Measurements from ENCODE around the gene CLIP2.
"Not testable (repeated sequence)": the region's sequence is repeated elsewhere in the genome, so short reads cannot be mapped to it uniquely, and the experiment has no call there.

CLIP2 gene

DNA sequence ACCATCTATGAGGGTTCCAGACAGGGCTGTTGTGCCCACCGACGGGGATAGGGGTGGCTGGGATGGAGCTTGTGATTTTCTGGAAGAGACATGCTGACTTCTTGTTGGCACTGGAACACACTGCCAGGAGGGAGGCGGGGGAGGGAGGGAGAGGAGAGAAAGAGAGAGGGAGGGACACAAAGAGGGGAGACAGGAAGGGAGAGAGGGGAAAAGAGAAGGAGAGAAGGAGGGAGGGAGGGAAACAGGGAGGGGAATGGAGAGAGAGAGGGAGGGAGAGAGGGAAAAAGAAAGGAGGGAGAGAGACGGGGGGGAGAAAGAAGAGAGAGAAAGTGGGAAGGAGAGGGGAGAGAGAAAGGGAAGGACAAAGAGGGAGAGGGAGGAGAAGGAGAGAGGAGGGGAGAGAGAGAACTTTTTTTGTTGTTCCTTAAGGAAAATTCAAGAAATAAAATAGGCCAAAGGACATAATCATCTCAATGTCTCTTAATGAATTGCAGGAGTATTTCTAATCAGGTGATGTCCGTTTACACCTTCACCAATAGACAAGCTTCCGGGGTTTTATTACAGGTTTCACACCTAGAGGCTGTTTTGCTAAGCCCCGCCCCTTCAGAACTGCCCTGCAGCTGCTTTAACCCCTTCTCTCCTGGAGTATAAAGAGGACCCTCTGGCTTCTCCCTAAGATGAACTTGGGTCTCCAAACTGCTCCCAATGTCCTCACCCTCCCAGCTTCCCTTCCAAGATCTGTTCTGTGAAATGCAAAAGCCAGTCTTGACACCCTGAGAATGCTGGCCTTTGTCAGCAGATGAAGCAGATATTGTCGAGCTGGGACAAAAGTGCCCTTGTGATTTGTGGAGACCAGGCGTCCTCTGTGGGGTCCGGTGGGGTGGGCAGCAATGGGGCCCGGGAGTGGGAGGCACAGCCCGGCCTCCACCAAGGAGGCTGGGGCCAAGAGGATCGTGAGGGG, 82.5 kb downstream of the CLIP2 start:
- DNase-seq (ENCODE audit: insufficient read length) (no peak), FAIRE-seq (no peak)
- TF ChIP-seq POLR2AphosphoS5 (IDR thresholded peaks at IDR 0.05; ENCODE audit: low read depth, low read length) = no peak
- TF ChIP-seq TAF1 (IDR thresholded peaks at IDR 0.05; ENCODE audit: borderline replicate concordance, low read depth, low read length) = no peak
- TF ChIP-seq POLR2A (IDR thresholded peaks at IDR 0.05; ENCODE audit: low read depth, low read length) = no peak

DNA sequence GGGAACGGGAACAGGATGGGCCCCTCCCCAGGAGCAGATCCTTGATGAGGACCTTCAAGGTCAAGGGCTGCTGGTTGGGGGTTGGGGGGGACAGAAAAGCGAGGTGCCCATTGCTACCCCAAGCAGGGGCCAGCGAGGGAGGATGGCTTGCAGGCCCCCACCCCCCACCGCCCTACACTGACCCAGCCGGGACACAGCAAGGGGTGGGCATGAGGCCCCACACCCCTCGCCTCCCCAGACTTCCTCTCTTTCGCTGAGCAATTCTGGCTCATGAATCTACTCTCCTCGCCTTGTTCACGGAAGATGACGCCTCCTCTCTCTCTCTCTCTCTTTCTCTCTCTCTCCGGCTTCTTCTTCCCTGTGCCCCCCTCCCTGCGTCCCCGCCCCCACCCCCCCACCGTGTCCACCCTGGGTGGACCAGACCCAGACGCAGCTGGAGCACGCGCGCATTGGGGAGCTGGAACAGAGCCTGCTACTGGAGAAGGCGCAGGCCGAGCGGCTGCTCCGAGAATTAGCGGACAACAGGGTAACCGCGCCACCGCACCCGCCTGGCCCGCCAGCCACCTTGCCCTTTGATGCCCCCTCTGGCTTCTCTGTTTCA, 83.4 kb downstream of the CLIP2 start:
- DNase-seq (ENCODE audit: insufficient read length) = no peak
- no peak for FAIRE-seq
- TF ChIP-seq POLR2A (IDR thresholded peaks at IDR 0.05; ENCODE audit: low read depth, low read length) (no peak), TAF1 (IDR thresholded peaks at IDR 0.05; ENCODE audit: borderline replicate concordance, low read depth, low read length) (no peak), POLR2AphosphoS5 (IDR thresholded peaks at IDR 0.05; ENCODE audit: low read depth, low read length) (no peak)

DNA sequence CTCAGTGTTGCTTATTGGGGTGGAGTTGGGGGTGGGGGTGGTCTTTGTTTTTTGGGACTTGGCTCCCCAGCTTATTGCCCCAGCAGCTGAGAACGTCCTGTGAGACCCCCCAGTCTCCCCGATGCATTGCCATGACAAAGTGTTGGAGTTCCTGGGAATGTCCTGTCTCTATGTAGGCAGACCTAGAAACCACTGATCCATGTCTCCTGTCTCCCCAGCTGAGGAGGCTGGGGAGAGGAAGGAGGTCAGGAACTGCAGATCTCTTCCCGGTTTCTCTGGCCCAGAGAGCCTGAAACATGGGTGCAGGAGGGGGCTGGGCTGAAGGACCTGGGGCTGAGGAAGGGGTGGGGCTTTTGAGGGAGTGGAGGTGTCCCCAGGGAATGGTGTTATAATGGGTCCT, 84.3 kb downstream of the CLIP2 start:
- no peak for DNase-seq (ENCODE audit: insufficient read length)
- no peak for FAIRE-seq
- TF ChIP-seq POLR2AphosphoS5 (IDR thresholded peaks at IDR 0.05; ENCODE audit: low read depth, low read length) (no peak), POLR2A (IDR thresholded peaks at IDR 0.05; ENCODE audit: low read depth, low read length) (no peak), TAF1 (IDR thresholded peaks at IDR 0.05; ENCODE audit: borderline replicate concordance, low read depth, low read length) (no peak)

DNA sequence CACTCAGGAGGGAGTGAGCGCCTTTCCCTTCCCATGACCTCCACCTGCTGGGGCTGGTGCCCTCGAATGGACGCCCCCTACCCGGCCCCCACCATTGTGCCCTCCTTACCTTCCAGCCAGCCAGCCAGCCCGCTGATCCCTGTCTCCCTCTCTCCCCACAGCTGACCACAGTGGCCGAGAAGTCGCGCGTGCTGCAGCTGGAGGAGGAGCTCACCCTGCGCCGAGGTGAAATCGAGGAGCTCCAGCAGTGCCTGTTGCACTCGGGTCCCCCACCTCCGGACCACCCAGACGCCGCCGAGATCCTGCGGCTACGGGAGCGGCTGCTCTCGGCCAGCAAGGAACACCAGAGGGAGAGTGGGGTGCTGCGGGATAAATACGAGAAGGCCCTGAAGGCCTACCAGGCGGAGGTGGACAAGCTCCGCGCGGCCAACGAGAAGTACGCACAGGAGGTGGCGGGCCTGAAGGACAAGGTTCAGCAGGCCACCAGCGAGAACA, 86.6 kb downstream of the CLIP2 start:
- FAIRE-seq (no peak), DNase-seq (ENCODE audit: insufficient read length) (no peak)
- TF ChIP-seq TAF1 (IDR thresholded peaks at IDR 0.05; ENCODE audit: borderline replicate concordance, low read depth, low read length) (no peak), POLR2AphosphoS5 (IDR thresholded peaks at IDR 0.05; ENCODE audit: low read depth, low read length) (no peak), POLR2A (IDR thresholded peaks at IDR 0.05; ENCODE audit: low read depth, low read length) (no peak)

DNA sequence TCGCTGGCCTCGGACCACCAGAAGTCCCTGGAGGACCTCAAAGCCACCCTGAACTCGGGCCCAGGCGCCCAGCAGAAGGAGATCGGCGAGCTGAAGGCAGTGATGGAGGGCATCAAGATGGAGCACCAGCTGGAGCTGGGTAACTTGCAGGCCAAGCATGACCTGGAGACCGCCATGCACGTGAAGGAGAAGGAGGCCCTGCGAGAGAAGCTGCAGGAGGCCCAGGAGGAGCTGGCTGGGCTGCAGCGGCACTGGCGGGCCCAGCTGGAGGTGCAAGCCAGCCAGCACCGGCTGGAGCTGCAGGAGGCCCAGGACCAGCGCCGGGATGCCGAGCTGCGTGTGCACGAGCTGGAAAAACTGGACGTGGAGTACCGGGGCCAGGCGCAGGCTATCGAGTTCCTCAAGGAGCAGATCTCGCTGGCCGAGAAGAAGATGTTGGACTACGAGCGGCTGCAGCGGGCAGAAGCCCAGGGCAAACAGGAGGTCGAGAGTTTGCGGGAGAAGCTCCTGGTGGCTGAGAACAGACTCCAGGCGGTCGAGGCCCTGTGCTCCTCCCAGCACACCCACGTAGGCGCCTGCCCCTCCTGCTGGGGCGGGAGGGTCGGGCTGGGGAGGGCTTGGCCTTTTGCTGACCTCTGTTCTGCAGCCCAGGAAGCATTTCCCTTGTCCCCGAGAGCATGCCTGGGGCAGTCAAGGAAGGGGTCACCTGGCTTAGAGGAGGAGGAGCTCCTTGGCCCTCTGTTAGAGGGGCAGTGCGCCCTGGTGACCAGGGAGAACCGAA, 87.2 kb downstream of the CLIP2 start:
- DNase-seq (ENCODE audit: insufficient read length) (no peak), FAIRE-seq (no peak)
- no peak for TF ChIP-seq POLR2AphosphoS5 (IDR thresholded peaks at IDR 0.05; ENCODE audit: low read depth, low read length)
- no peak for TF ChIP-seq TAF1 (IDR thresholded peaks at IDR 0.05; ENCODE audit: borderline replicate concordance, low read depth, low read length)
- no peak for TF ChIP-seq POLR2A (IDR thresholded peaks at IDR 0.05; ENCODE audit: low read depth, low read length)

DNA sequence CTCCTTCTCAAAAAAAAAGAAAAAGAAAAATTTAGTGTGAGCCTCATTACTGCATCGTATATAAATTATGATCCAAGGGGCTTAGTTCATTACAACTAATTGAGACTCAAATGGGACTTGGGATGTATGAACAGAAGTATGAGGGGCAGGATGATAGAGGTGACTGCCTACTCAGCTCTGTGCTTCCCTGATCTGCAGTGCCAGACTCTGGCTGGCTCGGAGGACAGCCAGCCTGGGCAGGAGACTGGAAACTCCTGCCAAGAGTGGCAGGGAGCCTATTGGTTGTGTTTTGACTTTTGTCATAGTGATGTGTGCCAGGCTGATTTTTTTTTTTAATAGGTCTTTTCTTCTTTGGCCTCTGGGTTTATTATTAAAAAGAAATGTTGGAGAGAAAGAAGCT, 90.7 kb downstream of the CLIP2 start:
- no peak for FAIRE-seq
- TF ChIP-seq POLR2A (IDR thresholded peaks at IDR 0.05; ENCODE audit: low read depth, low read length) = no peak
- no peak for TF ChIP-seq POLR2AphosphoS5 (IDR thresholded peaks at IDR 0.05; ENCODE audit: low read depth, low read length)
- TF ChIP-seq TAF1 (IDR thresholded peaks at IDR 0.05; ENCODE audit: borderline replicate concordance, low read depth, low read length) = no peak
- no peak for DNase-seq (ENCODE audit: insufficient read length)

DNA sequence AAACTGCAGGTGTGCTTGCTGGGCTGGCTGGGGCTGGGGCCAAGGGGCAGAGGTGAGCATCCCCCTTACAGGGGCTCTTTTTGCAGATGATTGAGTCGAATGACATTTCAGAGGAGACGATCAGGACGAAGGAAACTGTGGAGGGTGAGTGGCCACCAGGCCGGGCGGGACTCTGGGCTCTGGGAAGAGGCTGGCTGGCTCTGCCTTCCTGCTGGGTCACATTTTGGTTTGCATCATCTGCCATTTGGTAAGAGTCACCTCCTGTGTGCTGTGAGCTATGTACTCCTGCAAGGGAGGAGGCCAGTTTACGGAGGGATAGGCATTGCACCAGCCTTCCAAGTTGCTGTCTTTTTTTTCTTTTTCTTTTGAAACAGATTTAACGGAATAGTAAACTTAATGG, 91.5 kb downstream of the CLIP2 start:
- TF ChIP-seq POLR2AphosphoS5 (IDR thresholded peaks at IDR 0.05; ENCODE audit: low read depth, low read length) = no peak
- TF ChIP-seq POLR2A (IDR thresholded peaks at IDR 0.05; ENCODE audit: low read depth, low read length) = no peak
- no peak for TF ChIP-seq TAF1 (IDR thresholded peaks at IDR 0.05; ENCODE audit: borderline replicate concordance, low read depth, low read length)
- DNase-seq (ENCODE audit: insufficient read length) = no peak
- no peak for FAIRE-seq

DNA sequence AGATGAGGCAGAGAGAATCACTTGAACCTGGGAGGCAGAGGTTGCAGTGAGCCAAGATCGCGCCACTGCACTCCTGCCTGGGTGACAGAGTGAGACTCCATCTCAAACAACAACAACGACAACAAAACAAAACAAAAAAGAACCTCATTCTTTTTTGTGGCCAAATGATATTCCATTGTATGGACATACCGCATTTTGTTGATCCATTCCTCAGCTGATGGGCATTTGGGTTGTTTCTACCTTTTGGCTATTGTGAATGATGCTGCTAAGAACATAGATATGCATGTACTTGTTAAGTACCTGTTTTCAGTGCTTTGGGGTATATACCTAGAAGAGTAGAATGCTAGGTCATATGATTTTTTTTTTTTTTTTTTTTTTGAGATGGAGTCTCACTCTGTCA, 94.9 kb downstream of the CLIP2 start:
- not testable (repeated sequence) for FAIRE-seq; DNase-seq (ENCODE audit: insufficient read length)

DNA sequence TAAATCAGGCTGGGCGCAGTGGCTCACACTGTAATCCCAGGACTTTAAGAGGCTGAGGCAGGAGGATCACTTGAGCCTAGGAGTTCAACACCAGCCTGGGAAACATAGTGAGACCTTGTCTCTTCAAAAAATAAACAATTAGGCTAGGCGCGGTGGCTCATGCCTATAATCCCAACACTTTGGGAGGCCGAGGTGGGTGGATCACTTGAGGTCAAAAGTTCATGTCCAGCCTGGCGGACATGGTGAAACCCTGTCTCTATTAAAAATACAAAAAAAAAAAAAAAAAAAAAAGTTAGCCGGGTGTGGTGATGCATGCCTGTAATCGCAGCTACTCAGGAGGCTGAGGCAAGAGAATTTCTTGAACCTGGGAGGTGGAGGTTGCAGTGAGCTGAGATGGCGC, 95.6 kb downstream of the CLIP2 start:
- not testable (repeated sequence) for DNase-seq (ENCODE audit: insufficient read length); FAIRE-seq

DNA sequence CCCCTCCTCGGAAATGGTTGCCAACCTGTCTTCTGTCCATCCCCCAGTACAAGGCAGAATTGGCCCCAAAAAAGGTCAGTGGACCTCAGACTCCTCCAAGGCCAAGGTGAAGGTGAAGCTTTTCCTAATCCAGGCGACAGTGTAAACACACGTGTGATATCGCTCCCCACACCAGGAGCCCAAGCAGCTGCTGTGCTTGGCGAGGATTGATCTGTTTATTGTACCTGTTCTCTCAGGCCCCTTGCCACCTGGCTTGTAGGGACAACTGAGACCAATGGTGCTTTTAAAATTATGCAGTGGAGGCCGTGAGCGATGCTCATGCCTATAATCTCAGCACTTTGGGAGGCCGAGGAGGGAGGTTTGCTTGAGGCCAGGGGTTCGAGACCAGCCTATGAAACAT, 98.4 kb downstream of the CLIP2 start:
- no peak for FAIRE-seq
- no peak for TF ChIP-seq TAF1 (IDR thresholded peaks at IDR 0.05; ENCODE audit: borderline replicate concordance, low read depth, low read length)
- no peak for TF ChIP-seq POLR2AphosphoS5 (IDR thresholded peaks at IDR 0.05; ENCODE audit: low read depth, low read length)
- no peak for TF ChIP-seq POLR2A (IDR thresholded peaks at IDR 0.05; ENCODE audit: low read depth, low read length)
- no peak for DNase-seq (ENCODE audit: insufficient read length)

DNA sequence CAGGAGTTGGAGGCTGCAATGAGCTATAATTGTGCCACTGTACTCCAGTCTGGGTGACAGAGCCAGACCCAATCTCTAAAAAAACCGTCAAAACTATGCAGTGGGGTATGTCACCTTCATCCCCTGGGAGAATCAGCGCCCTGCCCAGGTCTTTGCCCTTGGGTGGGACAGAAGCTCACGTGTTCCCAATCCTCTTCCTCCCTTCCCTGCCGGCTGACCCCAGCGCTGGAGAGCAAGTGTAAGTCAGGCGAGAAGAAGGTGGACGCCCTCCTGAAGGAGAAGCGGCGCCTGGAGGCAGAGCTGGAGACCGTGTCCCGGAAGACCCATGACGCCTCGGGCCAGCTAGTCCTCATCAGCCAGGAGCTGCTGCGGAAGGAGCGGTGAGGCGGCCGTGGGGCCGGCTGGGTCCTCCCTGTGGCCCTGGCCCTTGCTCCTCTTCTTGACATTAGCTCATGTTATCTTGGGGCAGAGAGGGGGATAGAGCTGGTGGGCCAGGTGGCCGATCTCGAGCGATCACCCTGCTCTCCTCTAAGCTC, 99.7 kb downstream of the CLIP2 start:
- FAIRE-seq = no peak
- TF ChIP-seq TAF1 (IDR thresholded peaks at IDR 0.05; ENCODE audit: borderline replicate concordance, low read depth, low read length) (no peak), POLR2A (IDR thresholded peaks at IDR 0.05; ENCODE audit: low read depth, low read length) (no peak), POLR2AphosphoS5 (IDR thresholded peaks at IDR 0.05; ENCODE audit: low read depth, low read length) (no peak)
- no peak for DNase-seq (ENCODE audit: insufficient read length)

DNA sequence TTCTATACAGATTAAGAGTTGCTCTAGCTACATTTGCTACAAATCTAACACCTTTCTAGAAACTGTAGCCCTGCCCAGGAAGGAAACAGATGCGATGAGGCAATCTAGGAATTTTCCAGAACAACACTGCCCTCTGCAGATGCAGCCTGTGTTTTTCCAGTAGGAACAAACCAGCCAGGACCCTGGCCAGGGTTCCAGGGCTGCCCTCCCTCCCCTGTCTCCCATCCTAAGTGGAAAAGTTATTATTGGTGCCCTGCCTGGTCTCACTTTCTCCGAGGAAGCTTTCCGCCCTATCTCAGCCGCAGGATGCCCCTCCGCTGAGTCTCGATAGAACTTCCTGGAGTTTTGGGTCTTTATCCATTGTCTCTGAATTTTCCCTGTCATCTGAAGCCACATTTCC, 104.5 kb downstream of the CLIP2 start:
- FAIRE-seq; DNase-seq (ENCODE audit: insufficient read length): not testable (repeated sequence)

DNA sequence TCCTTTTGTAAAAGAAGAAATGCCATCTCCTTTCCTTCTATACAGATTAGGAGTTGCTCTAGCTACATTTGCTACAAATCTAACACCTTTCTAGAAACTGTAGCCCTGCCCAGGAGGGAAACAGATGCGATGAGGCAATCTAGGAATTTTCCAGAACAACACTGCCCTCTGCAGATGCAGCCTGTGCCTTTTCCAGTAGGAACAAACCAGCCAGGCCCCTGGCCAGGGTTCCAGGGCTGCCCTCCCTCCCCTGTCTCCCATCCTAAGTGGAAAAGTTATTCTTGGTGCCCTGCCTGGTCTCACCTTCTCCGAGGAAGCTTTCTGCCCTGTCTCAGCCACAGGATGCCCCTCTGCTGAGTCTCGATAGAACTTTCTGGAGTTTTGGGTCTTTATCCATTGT, 105.4 kb downstream of the CLIP2 start:
- not testable (repeated sequence) for DNase-seq (ENCODE audit: insufficient read length); FAIRE-seq

Measured in GM12892 (cell line).